HG03045 (cell line): ENCODE results near the gene NAA80.
"Not testable (repeated sequence)": the region's sequence is repeated elsewhere in the genome, so short reads cannot be mapped to it uniquely, and the experiment has no call there.

Experiments
- ATAC-seq: cut with Tn5 transposase; IDR thresholded peaks from one replicate; pipeline ENCODE4 v1.9.1; 2021; ENCODE audit warnings: mild to moderate bottlenecking, moderate library complexity; ENCODE audit not compliant: unreplicated experiment

The NAA80 gene

DNA sequence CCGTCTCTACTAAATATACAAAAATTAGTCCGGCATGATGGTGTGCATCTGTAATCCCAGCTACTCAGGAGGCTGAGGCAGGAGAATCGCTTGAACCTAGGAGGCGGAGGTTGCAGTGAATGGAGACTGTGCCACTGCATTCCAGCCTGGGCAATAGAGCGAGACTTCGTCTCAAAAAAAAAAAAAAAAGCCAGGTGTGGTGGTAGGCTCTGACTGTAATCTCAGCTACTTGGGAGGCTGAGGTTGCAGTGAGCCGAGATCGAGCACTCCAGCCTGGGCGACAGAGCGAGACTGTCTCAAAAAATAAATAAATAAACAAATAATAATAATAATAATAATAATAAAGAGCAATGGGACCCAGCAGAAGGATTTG lies 26.7 kb downstream of the NAA80 start:
- not testable (repeated sequence) for ATAC-seq

DNA sequence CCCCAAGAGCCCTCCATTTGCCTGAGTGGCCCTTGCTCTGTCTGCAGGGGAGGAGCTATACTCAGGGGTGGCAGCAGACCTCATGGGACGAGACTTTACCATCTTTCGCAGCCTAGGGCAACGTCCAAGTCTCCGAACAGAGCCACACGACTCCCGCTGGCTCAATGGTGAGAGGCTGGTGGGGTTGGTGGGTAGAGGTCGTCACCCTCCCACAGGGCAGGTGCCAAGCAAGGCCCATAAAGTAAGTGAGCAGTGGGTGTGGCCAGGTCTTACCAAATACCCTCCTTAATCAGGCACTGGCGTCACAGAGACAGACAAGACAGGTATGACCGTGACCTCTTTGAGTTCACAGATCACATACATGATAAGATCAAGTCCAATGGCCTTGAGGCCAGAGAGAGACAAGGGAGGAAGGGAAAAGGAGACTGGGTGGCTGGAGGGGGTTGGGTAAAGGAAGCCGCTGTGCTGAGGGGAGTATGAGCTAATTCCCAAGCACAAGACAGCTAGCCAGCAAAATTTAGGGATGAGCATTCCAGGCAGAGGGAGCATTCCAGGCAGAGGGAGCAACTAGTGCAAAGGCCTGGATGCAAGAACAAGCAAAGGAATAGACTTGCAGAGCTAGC lies 27.8 kb downstream of the NAA80 start:
- ATAC-seq, result no peak

DNA sequence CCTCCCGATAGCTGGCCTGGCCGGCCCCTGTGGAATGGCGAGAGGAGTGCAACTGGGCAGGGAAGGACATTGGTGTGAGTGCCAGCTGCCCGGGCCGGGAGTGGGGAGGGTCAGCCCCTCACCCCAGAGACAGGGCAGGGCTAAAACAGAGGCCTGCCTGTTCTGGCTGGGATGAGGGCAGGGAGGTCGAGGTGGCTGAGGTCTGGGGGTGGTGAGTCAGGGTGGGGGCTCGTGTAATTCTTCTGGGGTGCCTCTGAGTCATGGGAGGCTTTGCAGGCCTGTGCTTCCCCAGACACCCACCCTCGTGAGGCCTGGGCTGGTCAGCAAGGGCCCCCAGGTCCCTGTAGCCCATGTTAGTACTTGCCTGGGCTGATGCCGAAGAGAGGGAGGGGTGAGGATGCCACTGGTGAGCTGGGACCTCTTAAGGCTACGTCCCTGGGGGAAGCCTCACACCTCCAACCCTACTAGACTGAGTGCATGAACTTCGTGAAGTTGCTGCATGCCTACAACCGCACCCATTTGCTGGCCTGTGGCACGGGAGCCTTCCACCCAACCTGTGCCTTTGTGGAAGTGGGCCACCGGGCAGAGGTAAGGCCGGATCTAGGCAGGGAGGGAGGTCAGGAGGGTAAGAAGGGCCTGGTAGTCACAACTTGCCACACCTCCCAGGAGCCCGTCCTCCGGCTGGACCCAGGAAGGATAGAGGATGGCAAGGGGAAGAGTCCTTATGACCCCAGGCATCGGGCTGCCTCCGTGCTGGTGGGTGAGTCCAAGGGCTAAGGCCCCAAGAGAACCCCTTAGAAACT lies 28.6 kb downstream of the NAA80 start:
- no peak for ATAC-seq

DNA sequence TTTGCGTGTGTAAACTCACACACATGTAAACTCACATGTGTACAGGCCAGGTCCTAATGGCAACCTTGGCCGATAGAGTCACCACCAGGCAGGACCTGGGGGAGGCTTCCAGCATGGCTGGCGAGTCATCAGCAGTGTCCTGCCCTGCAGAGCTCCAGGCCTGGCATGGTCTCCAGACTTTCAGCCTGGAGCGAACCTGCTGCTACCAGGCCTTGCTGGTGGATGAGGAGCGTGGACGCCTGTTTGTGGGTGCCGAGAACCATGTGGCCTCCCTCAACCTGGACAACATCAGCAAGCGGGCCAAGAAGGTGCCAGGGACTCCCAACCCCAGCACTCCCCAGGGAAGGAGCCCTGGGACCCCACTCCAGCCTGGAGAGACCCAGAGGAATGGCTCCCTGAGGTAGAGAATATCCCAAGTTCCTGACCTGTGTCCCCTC lies 29.2 kb downstream of the NAA80 start:
- ATAC-seq, result no peak

DNA sequence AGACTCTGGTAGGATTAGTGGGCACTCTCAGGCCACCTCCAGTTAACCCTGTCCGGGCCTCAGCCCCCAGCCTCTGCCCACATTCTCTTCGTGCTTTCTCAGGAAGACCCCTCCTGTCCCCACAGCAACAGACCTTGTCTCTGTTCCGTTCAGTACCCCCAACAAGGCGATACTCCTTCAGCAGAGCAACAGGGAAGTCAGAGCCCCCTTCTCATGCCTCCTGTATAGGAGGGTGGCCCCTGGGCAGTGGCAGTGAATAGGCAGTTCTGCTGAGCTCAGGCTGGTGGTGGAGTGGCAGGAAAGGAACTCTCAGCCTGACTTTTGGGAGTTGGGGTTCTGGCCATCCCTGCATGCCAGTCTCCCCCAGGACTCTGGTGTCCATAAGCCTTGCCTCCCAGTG lies 29.7 kb downstream of the NAA80 start:
- no peak for ATAC-seq

DNA sequence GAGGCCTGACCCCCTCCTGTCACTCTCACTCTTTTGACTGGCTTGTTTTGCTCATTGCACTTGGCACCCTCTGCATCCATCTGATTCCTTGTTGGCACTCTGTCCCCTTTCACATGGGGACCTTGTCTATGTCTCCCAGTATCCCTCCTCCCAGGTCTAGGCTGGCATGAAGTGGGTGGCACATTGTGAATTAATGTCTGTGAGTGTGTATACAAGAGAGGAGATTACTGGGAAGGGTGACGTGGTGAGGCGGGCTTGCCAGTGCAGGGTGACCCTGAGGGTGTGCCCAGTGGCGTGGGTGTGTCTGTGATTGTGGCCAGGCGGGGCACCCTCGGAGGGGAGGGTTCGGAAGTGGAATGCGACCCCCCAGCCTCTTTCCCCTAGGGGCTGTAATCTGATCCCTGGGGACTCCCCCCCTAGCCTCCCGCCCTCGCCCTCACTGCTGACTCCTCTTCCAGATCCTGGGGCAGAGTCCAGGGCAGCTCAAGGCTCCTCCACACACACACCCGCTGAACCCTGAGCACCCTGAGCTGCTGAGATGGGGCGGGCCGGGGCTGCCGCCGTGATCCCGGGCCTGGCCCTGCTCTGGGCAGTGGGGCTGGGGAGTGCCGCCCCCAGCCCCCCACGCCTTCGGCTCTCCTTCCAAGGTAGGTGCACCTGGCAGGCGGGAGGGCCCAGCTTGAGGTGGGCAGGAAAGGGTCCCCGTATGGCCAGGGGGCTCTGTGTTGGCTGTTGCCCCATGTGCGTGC lies 30.3 kb downstream of the NAA80 start, which contains the start of gene SEMA3B:
Gene SEMA3B (plus strand): TSS at position 445 of the 749 bp plus-strand sequence. CDS start 94 bp downstream, at position 539.
- ATAC-seq, result no peak

DNA sequence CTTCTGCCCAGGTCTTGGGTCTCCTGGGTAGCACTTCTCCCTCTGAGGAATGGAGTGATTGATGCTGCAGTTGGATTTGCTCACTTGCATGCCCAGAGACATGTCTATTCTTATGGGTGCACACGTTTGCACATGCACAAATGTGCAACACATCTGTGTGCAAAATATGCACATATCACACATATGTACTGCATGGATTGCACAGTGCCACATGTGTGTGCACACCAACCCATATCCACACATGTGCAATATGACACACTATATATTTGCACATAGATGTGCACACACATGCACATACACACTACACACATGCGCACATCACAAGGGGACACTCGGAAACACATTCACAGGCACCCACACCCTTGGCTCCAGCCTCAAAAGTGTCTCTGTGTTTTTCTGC lies 30.9 kb downstream of the NAA80 start:
- no peak for ATAC-seq

DNA sequence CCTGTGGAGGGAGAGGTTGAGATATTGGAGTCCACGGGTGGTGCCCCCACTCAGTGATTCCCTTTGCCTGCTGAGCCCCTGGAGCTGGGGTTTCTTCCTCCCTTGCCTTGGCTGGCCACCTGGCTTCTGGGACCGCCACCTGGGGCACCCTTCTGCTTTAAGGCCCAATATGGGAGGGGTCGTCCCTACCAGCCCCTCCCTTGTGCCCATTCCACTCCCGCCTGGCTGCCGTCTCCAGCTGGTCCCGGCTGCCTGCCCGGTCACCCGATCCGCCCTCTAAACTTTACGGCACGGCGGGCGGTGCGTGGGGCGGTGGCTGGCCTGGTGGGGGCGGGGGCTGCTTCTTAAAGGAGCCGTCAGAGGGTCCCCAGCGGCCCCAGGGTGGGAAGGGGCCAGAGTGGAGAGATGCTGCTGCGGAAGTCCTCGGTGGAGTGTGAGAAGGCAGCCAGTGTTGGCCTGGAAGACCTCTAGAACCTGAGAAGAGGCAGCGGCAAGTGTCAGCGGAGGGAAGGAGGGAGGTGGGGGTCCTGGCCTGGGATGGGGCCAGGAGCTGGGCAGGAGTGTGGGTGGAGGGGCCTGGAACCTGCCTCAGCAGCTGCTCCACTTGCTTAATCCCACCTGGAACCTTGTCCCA lies 31.8 kb downstream of the NAA80 start:
- ATAC-seq, result no peak

DNA sequence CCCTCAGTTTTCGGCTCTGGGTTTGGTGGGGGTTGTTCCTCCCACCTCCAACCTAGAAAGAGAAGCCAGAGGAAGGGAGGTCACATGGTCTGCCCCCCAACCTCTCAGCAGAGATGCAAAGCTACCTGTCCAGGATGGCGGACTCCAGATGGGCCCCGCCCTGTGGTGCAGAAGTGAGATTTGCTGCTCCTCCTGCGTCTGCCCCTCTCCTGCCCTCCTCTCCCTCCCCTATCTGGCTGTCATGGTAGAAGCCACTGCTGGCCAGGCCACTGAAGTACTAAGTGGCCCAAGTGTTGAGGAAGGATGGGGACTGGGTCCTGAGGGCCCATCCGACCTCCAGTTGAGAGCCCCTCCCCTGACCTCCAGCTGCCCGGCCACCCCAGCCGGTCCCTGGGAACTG lies 32.4 kb downstream of the NAA80 start:
- no peak for ATAC-seq

DNA sequence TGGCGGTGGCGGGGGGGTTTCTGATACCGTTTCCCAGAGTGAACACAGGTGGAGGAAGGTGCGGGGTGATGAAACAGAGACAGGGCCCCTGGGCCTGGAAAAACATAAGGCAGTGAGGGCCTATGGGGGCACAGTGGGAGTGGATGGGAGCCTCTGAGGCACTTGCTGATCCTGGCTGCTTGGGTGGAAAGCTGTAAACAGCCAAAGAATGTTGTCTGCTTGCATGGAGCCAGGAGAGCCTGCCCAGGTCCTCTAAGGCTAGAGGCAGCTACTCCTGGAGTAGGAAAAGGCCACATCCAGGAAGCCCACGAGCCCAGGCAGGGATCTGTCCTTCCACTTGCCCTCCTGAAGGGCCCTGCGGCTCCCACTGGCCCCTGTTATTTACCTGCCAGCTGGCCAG lies 33.2 kb downstream of the NAA80 start:
- no peak for ATAC-seq

DNA sequence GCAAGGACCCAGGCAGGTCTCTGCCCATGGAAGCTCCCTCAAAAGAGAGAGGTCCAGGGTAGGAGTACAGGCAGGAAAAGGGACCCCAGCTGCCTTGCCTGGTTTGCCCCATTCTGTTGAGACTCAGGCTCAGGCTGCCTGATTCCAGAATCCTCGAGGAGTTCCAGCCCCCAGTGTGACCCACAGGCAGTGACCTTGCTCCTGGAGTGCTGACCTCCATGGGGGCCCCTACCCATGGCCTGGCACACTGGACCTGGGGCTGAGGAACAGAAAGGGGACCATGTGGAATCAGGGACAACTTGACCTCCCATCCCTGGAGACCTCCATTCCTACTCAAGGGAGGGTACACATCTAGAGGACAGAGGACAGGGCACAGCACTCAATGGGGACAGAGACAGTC lies 33.6 kb downstream of the NAA80 start:
- ATAC-seq, result no peak

DNA sequence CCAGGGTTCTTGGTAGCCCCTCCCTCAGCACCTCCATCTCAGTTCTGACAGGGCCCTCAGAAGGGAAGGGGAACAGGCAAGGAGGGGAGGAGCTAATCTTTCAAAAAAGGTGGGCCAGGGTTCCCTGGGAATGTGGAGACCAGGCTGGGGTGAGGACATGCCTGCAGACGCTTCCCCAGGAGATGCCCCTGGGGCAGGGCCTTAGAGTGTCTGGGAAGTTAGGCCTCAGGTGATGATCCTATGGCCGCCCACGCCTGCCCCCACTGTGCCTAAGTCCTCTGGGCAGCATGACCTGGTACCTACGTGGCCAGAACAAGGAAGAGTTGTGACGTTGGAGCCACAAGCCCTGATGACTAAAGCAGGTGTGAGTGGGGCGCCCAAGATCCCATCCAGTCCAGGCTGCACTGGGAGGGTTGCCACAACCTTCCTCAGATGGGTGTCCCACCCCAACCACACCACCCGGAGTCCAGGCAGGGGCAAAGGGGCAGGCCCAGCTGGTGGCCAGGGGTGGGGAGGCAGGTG lies 34.2 kb downstream of the NAA80 start:
- no peak for ATAC-seq

DNA sequence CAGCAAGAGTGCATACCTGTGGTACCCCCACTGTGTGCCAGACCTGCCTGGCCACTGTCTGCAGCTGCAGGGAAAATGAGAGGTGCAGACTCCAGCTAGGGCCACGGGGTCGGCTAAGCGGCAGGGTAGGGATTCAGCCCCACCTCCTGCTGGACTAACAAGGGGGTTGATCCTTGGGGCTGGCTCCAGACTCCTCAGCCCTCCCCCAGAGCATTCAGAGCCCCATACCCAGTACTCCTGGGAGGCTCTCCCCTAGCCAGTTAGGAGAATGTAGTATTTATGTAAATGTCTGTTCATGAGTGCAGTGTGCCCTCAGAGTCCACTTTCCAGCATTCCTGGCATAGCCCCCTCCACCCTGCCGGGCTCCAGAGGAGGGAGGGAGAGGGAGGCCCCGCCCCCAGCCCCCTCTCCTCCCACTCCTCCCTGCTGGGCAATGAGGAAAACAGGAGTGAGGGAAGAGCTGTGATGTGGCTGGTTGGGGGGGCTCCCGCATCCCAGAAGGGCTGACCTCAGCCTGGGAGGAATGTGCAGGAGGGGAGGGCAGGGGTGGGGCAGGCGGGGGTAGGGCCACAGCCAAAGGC lies 34.7 kb downstream of the NAA80 start:
- ATAC-seq, result no peak

DNA sequence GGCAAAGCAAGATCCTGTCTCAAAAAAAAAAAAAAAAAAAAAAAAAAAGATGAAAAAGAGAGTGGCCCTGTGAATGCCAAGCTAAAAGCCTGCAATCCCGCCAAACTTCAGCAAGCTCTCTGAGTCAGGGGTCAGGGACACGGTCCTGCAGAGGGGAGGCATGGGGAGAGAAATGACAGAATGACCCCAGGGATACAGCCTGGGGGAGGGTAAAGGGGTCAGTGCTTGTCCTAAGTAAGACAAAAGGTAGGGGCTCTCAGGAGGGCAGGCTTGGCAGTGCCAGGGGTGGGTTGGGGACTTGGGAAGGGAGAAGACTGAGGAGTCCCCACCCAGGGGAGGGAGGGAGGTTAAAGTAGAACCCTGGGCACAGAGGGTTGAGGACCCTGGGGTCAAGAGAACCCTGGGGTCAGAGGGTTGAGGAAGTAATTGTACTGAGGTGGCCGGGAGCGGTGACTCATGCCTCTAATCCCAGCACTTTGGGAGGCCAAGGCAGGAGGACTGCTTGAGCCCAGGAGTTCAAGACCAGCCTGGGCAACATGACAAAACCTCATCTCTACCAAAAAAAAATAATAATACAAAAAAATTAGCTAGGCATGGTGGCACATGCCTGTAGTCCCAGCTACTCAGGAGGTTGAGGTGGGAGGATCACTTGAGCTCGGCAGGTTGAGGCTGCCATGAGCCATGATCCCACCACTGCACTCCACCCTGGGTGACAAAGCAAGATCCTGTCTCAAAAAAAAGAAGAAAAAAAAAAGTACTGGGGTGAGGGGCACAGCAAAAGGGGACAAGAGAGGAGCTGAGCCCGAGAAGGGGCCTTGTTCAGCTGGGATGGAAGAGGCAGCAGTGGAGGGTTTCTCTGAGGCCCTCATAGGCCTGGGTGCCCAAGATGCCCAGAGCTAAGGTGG lies 35.5 kb downstream of the NAA80 start:
- ATAC-seq, result no peak

DNA sequence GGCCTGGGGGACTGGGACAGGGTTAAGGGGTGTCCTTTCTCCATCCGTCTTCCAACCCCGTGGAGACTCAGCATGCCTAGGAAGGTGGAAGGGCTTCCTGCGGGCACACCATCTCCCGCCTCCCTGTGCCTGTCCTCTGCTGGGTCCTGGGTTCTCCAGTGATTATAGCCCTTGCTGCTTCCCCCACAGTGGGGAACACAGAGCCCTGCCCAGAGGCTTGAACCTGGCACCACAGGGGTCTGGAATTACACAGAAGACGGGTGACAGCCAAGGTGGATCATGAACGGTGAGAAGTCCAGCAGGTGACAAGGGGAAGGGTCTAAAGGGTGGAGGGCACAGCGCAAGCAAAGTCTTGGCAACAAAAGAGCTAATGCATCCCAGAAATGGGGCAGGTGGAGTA lies 36.4 kb downstream of the NAA80 start:
- no peak for ATAC-seq

DNA sequence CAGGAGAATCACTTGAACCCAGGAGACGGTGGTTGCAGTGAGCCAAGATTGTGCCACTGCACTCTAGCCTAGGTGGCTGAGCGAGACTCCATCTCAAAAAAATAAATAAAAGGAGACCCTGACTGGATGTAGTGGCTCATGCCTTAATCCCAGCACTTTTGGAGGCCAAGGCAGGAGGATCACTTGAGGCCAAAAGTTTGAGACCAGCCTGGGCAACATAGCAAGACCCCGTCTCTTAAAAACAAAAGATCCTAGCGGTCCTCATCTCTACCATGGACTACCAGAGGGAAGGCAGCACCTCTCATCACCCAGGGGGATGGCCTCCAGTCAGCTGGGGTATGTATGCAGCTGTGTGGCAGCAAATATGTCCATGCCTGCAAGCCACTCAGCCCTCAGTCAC lies 37.0 kb downstream of the NAA80 start:
- ATAC-seq, result not testable (repeated sequence)

DNA sequence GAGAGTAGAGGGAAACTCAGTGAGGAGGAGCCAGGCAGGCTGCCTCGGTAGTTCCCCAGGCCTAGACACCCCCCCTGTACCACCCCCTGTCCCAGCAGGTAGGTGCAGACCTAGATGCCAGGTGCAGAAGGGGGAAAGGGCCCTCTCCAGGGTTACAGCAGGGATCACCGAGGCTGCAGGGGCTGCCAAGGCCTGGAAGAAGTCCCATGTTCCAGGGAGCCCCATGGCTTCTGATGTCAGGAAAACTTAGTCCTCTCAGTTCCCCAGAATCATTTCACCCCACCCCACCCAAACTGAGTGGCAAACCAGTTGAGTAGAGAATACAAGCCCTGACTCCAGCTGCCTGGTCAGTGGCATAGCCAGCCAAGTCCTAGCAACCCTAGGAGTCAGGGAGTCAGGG lies 37.7 kb downstream of the NAA80 start:
- no peak for ATAC-seq

DNA sequence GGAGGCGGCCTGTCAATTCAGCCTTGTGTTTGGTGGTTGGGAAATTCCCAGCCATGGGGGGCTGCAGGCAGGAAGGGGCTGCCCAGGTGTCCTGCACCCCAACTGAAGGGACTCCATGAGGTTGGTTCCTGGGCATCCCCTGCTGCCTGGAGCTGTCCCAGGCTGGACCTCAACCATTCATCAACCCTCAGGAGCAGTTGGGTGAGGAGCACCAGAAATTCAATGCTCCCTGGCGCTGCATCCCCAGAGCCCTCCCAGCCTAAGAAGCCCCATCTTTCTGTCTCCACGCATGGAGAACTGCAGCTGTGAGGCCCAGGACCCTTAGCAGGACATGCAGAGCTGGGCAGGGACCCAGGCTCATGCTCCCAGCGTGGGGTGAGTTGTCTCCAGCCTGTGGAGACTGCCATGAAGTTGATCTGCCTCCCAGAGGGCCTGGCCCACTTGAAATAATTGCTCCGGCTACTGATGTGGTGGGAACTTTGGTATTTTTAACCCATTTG lies 38.2 kb downstream of the NAA80 start:
- no peak for ATAC-seq
